Cerebellar cortex (tissue), 1 donor: ENCODE results near the gene CST8.

ENCODE experiments used
- DNase-seq: peaks from one replicate; pipeline ENCODE4 v3.0.0-alpha.2; 2015; ENCODE audit warnings: low spot score

The CST8 gene

GRCh38 chr20:23476015-23476754, 14.7 kb upstream of the CST8 start:
- DNase-seq, result no peak

- no peak for DNase-seq
These were observed 13.7 kb upstream of the CST8 start for GRCh38 chr20:23477223-23477622.

- no peak for DNase-seq
These were observed 11.9 kb upstream of the CST8 start for GRCh38 chr20:23479043-23479442.

GRCh38 chr20:23482138-23482537, 8.8 kb upstream of the CST8 start:
- no peak for DNase-seq

- DNase-seq, result no peak
These were observed 6.8 kb upstream of the CST8 start for GRCh38 chr20:23484081-23484480.

- no peak for DNase-seq
These were observed 2.4 kb upstream of the CST8 start for GRCh38 chr20:23488470-23488869.

- DNase-seq, result no peak
These were observed 1.9 kb upstream of the CST8 start for GRCh38 chr20:23488996-23489395.

- no peak for DNase-seq
These were observed 1.4 kb downstream of the CST8 start for GRCh38 chr20:23492292-23492691.

GRCh38 chr20:23493172-23493772, 2.4 kb downstream of the CST8 start:
- DNase-seq, result no peak

GRCh38 chr20:23497536-23497935, 6.6 kb downstream of the CST8 start:
- no peak for DNase-seq

- DNase-seq, result no peak
These were observed 11.0 kb downstream of the CST8 start for GRCh38 chr20:23501926-23502325.

GRCh38 chr20:23503649-23504048, 12.7 kb downstream of the CST8 start:
- no peak for DNase-seq

- no peak for DNase-seq
These were observed 16.4 kb downstream of the CST8 start for GRCh38 chr20:23507346-23507745.

GRCh38 chr20:23508449-23509229, 17.7 kb downstream of the CST8 start:
- peak; percentile 17 for DNase-seq

GRCh38 chr20:23509247-23509913, 18.5 kb downstream of the CST8 start:
- no peak for DNase-seq

- DNase-seq, result no peak
These were observed 19.2 kb downstream of the CST8 start for GRCh38 chr20:23510000-23510590.

GRCh38 chr20:23513164-23513563, 22.2 kb downstream of the CST8 start:
- DNase-seq, result no peak

GRCh38 chr20:23514848-23515247, 23.9 kb downstream of the CST8 start:
- peak; percentile 4 for DNase-seq

- no peak for DNase-seq
These were observed 24.5 kb downstream of the CST8 start for GRCh38 chr20:23515250-23515939.

GRCh38 chr20:23517719-23518118, 26.8 kb downstream of the CST8 start:
- peak; percentile 51 for DNase-seq

GRCh38 chr20:23519556-23519955, 28.6 kb downstream of the CST8 start:
- DNase-seq, result no peak

GRCh38 chr20:23520185-23520584, 29.3 kb downstream of the CST8 start:
- DNase-seq, result no peak
